SK-N-MC (cell line): ENCODE data around the gene TICAM1.

Source experiments
- EZH2 ChIP-seq: fragments of 200-600 bp; sonication (generic); IDR thresholded peaks from one replicate; pipeline ENCODE4 v1.6.1; 2017; ENCODE audit warnings: antibody characterized with exemption
- FOXP2 ChIP-seq: optimal IDR thresholded peaks from 2 replicates; pipeline ENCODE3; 2011; ENCODE audit warnings: mild to moderate bottlenecking, moderate library complexity; ENCODE audit not compliant: insufficient read depth; ENCODE audit errors: extremely low read length, control extremely low read depth
- POLR2AphosphoS5 ChIP-seq: IDR thresholded peaks from 2 replicates; pipeline ENCODE4 v1.6.1; 2012; ENCODE audit warnings: mild to moderate bottlenecking, low read depth, low read length, borderline replicate concordance

GRCh38 chr19:4807188-4807587 lies 24.3 kb downstream of the TICAM1 start:
- TF ChIP-seq POLR2AphosphoS5 (no peak), EZH2 (no peak), FOXP2 (no peak)
